Measurements from ENCODE around the gene HERC4.

- TF ChIP-seq, protein P1, sequence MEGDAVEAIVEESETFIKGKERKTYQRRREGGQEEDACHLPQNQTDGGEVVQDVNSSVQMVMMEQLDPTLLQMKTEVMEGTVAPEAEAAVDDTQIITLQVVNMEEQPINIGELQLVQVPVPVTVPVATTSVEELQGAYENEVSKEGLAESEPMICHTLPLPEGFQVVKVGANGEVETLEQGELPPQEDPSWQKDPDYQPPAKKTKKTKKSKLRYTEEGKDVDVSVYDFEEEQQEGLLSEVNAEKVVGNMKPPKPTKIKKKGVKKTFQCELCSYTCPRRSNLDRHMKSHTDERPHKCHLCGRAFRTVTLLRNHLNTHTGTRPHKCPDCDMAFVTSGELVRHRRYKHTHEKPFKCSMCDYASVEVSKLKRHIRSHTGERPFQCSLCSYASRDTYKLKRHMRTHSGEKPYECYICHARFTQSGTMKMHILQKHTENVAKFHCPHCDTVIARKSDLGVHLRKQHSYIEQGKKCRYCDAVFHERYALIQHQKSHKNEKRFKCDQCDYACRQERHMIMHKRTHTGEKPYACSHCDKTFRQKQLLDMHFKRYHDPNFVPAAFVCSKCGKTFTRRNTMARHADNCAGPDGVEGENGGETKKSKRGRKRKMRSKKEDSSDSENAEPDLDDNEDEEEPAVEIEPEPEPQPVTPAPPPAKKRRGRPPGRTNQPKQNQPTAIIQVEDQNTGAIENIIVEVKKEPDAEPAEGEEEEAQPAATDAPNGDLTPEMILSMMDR (conservative IDR thresholded peaks at IDR 0.05 in 1 of 2, IDR thresholded peaks at IDR 0.05 in 1 of 2; ENCODE audit: low read depth in 1 of 2, low read length in 2 of 2), result no peak
- TF ChIP-seq EZH2 (IDR thresholded peaks at IDR 0.05; ENCODE audit: low read length, missing control alignments), result no peak
Observed at GRCh38 chr10:67926951-67927350, 148.1 kb downstream of the HERC4 start.

All from fibroblast of lung (primary cell).